ENCODE measurements around the gene ANKAR.

DNA sequence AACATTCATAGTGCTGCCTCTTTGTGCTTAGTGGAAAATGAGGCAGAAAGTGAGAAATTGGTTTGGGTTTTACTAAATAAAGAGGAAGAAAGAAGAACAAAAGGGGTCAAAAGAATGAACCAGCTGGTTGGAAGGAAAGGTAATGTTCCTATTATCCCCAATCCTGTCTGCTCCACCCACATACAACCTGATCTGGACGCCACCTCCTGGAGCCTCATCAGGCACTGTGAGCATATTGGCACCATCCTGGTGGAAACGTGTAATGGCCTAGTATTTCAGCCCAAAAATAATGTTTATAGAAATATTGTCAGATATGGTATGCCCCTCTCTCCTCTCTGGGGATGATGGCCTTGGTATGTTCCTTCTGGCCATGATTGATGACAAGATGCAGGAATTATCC, 48.8 kb upstream of the ANKAR start:
- TF ChIP-seq FOXM1 (IDR thresholded peaks at IDR 0.05; ENCODE audit: borderline replicate concordance) (no peak), SP1 (IDR thresholded peaks at IDR 0.05) (no peak), BHLHE40 (IDR thresholded peaks at IDR 0.05; ENCODE audit: borderline replicate concordance) (no peak), NFRKB (IDR thresholded peaks at IDR 0.05) (no peak), FOXK2 (IDR thresholded peaks at IDR 0.05) (no peak), ARNT (IDR thresholded peaks at IDR 0.05) (no peak), LEF1 (IDR thresholded peaks at IDR 0.05; ENCODE audit: borderline replicate concordance) (no peak), HDGF (IDR thresholded peaks at IDR 0.05; ENCODE audit: borderline replicate concordance) (no peak), ELF4 (IDR thresholded peaks at IDR 0.05) (no peak), SUZ12 (IDR thresholded peaks at IDR 0.05) (no peak), L3MBTL2 (conservative IDR thresholded peaks at IDR 0.05) (no peak)
